Measurements from ENCODE around the gene SPTBN4. TPM values are rescaled to one million over a fixed set of nuclear protein-coding genes. Genes with fewer than 3 reads are reported as not detected.

Gene SPTBN4
- total RNA-seq, 2 experiments from 2014 or later, result 1.3 to 2.3 TPM

DNA sequence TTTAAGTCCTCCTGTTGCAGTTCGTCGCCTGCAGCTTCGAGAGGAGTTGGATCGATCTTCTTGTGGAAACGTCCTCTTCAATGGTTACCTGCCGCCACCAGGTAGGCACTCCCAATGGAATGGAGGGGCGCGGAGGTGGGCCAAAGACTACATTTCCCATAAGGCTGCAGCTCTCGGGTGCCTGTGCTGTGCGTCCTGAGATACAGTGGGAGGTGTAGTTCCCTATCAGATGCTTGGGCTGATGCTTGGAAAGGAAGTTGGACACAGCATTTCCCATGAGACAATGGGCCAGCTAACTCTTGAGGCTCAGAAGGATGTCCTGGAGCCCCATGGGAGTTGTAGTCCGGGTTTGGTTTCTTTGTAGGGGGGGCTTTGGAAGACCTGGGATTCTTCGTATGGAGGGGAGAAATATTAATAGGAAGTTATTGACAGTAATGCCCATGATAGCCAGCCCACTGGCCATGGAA is 111.7 kb downstream of the SPTBN4 start:
- intact Hi-C loops (cut with micrococcal nuclease), result no loop called here
- H3K27me3 Mint-ChIP-seq, result no peaks in the 10 kb centered on the region
- peaks cover 18% of the 10 kb centered on the region for H3K4me1 Mint-ChIP-seq (ENCODE audit: low read depth)
- TF ChIP-seq, protein P1, sequence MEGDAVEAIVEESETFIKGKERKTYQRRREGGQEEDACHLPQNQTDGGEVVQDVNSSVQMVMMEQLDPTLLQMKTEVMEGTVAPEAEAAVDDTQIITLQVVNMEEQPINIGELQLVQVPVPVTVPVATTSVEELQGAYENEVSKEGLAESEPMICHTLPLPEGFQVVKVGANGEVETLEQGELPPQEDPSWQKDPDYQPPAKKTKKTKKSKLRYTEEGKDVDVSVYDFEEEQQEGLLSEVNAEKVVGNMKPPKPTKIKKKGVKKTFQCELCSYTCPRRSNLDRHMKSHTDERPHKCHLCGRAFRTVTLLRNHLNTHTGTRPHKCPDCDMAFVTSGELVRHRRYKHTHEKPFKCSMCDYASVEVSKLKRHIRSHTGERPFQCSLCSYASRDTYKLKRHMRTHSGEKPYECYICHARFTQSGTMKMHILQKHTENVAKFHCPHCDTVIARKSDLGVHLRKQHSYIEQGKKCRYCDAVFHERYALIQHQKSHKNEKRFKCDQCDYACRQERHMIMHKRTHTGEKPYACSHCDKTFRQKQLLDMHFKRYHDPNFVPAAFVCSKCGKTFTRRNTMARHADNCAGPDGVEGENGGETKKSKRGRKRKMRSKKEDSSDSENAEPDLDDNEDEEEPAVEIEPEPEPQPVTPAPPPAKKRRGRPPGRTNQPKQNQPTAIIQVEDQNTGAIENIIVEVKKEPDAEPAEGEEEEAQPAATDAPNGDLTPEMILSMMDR (IDR thresholded peaks at IDR 0.05), result no peak
- ChIA-PET CTCF (interaction anchor here (0.7 to 2.2 kb wide), 7 partner anchors 15 to 56 kb away, joined by 3 to 8 read pairs (median 3); no protein-coding TSS in a partner anchor), POLR2A (interaction anchor here (1.2 kb wide), 1 partner anchor 11 kb away, joined by 3 read pairs; no protein-coding TSS in a partner anchor)
- peak overlapping the region; percentile 78 for H3K4me3 Mint-ChIP-seq
- H3K27ac Mint-ChIP-seq, result no peak overlapping the region
- DNase-seq (peak; percentile 27), ATAC-seq (no peak)
- H3K36me3 Mint-ChIP-seq (ENCODE audit: low read depth), result peaks cover 25% of the 10 kb centered on the region
- no peaks in the 10 kb centered on the region for H3K9me3 Mint-ChIP-seq

DNA sequence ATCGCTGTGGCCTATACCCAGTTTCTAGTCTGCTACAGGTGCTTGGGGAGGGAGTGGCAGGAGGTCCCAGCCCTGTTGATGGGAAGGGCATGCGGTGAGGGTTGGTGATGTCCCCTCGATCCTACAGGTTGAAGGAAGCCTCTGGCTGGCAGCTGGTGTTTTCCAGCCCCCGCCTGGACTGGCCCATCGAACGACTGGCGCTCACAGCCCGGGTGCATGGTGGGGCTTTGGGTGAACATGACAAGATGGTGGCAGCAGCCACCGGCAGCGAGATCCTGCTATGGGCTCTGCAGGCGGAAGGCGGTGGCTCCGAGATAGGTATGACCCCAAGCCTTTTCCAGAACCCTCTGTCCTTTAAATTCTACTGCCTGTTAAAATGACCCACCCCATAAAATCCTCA is 113.8 kb downstream of the SPTBN4 start:
- TF ChIP-seq, protein P1 (IDR thresholded peaks at IDR 0.05), result no peak
- ATAC-seq (no peak), DNase-seq (no peak)
- ChIA-PET CTCF (interaction anchor here (1.3 kb wide), 1 partner anchor 54 kb away, joined by 5 read pairs; no protein-coding TSS in a partner anchor), POLR2A (no interaction called here)
- Mint-ChIP-seq H3K27me3 (no peaks in the 10 kb centered on the region), H3K9me3 (no peaks in the 10 kb centered on the region), H3K36me3 (ENCODE audit: low read depth) (peaks cover 33% of the 10 kb centered on the region), H3K4me3 (no peak overlapping the region), H3K4me1 (ENCODE audit: low read depth) (peaks cover 16% of the 10 kb centered on the region), H3K27ac (no peak overlapping the region)
- intact Hi-C loops (cut with micrococcal nuclease), result no loop called here

DNA sequence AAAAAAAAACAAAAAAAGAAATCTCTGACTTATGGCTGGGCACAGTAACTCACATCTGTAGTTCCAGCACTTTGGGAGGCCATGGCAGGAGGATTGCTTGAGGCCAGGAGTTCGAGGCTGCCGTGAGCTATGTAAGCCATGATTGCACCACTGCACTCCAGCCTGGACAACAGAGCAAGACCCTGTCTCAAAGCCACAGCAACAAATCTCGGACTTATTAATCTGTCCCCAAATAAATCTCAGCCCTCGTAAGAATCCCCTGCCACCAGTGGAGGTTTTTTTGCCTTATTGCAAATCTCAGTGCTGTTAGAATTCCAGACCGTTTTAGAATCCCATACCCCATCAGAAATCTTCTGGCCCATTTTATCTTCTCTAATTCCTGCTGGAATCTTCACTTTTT is 114.7 kb downstream of the SPTBN4 start:
- ATAC-seq (no peak), DNase-seq (no peak)
- H3K9me3 Mint-ChIP-seq, result no peaks in the 10 kb centered on the region
- POLR2A ChIA-PET, result no interaction called here
- TF ChIP-seq, protein P1 (IDR thresholded peaks at IDR 0.05), result no peak
- intact Hi-C loops (cut with micrococcal nuclease), result no loop called here
- CTCF ChIA-PET, result interaction anchor here (1.0 kb wide), 1 partner anchor 17 kb away, joined by 4 read pairs; no protein-coding TSS in a partner anchor
- no peak overlapping the region for H3K27ac Mint-ChIP-seq
- H3K27me3 Mint-ChIP-seq, result no peaks in the 10 kb centered on the region
- H3K4me3 Mint-ChIP-seq, result no peak overlapping the region
- H3K4me1 Mint-ChIP-seq (ENCODE audit: low read depth), result peaks cover 21% of the 10 kb centered on the region
- H3K36me3 Mint-ChIP-seq (ENCODE audit: low read depth), result peaks cover 39% of the 10 kb centered on the region

DNA sequence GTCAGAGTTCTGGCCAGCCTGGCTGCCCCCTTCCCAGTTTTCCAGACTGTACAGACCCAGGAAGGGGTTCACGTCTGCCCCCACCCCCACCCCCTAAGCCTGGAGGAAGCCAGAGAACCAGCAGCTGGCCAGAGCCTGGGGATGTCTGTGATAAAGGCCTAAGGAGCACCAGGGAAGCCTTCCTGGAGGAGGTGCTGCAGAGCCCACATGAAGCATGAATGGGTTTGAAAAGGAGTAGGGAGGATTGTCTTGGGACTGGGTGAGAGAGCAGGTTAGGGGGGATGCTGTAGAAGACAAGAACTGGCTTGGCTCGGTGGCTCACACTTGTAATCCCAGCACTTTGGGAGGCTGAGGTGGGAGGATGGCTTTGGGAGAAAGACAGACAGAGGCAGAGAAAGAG is 115.7 kb downstream of the SPTBN4 start:
- Mint-ChIP-seq H3K4me1 (ENCODE audit: low read depth) (peaks cover 19% of the 10 kb centered on the region), H3K9me3 (no peaks in the 10 kb centered on the region), H3K4me3 (no peak overlapping the region), H3K36me3 (ENCODE audit: low read depth) (peaks cover 39% of the 10 kb centered on the region), H3K27me3 (no peaks in the 10 kb centered on the region), H3K27ac (no peak overlapping the region)
- no peak for DNase-seq
- POLR2A ChIA-PET, result interaction anchor here (0.6 kb wide), 1 partner anchor 46 kb away, joined by 3 read pairs; no protein-coding TSS in a partner anchor
- TF ChIP-seq, protein P1 (IDR thresholded peaks at IDR 0.05), result no peak
- intact Hi-C loops (cut with micrococcal nuclease), result no loop called here
- CTCF ChIA-PET, result interaction anchor here (1.0 kb wide), 1 partner anchor 16 kb away, joined by 4 read pairs; no protein-coding TSS in a partner anchor
- ATAC-seq, result no peak

DNA sequence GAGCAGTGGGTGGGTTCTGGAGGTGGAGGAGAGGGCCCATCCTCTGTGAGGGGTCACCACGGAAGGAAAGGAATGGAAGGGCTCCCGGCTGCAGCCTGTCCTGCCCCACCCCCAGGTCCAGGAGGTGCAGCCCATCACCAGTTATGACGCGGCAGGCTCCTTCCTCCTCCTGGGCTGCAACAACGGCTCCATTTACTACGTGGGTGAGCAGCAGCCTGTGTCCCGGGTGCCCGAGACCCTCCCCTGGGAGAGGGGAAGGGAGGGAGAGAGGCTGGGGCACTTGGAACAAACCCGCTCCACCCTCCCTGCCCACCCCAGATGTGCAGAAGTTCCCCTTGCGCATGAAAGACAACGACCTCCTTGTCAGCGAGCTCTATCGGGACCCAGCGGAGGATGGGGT is 116.5 kb downstream of the SPTBN4 start:
- ChIA-PET CTCF (no interaction called here), POLR2A (no interaction called here)
- intact Hi-C loops (cut with micrococcal nuclease), result no loop called here
- H3K27ac Mint-ChIP-seq, result no peak overlapping the region
- H3K4me1 Mint-ChIP-seq (ENCODE audit: low read depth), result peaks cover 10% of the 10 kb centered on the region
- ATAC-seq (no peak), DNase-seq (no peak)
- no peaks in the 10 kb centered on the region for H3K27me3 Mint-ChIP-seq
- TF ChIP-seq, protein P1 (IDR thresholded peaks at IDR 0.05), result no peak
- H3K36me3 Mint-ChIP-seq (ENCODE audit: low read depth), result peaks cover 35% of the 10 kb centered on the region
- H3K4me3 Mint-ChIP-seq, result no peak overlapping the region
- no peaks in the 10 kb centered on the region for H3K9me3 Mint-ChIP-seq

Data from activated CD8-positive, alpha-beta T cell treated with anti-CD3 and anti-CD28 coated beads for 36 hours (primary cell).